ENCODE data around the gene RASGEF1C.

RASGEF1C gene

DNA sequence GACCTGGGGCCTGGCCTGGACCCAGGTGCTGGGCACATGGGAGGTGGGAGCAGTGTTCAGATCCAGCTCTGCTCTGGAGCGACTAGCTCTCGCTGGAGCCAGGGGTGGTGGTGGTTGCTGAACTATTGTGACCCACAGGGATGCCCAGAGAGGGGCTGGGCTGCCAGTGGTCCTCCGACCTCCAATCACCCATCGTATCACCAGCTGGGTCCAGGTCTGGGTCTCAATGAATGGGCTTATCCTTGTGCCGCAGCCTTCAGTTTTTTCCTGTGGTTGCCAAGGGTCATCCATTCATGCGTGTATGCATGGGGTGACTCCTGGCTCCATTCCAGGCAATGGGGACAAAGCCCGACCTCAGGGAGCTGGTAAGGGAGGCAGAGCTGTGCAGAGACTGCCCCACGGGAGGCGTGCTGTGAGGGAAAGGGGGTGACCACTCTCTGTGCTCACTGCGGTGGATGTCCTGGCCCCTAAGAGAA lies 68.9 kb downstream of the RASGEF1C start:
- no peak overlapping the region for H3K27ac ChIP-seq (ENCODE audit: low read depth, low read length)
- H3K36me3 ChIP-seq (ENCODE audit: insufficient read depth, low read length) = no peaks in the 10 kb centered on the region
- H3K4me3 ChIP-seq (ENCODE audit: low read depth, low read length) = no peak overlapping the region
- H2AFZ ChIP-seq (ENCODE audit: low read length, unreplicated experiment) = no peak overlapping the region
- H3K79me2 ChIP-seq (ENCODE audit: control insufficient read depth, insufficient read depth, low read length, unreplicated experiment) = no peaks in the 10 kb centered on the region
- H3K4me1 ChIP-seq (ENCODE audit: control insufficient read depth, insufficient read depth, low read length, unreplicated experiment) = peaks cover 6% of the 10 kb centered on the region
- peaks cover 46% of the 10 kb centered on the region for H3K27me3 ChIP-seq (ENCODE audit: insufficient read depth, low read length)

DNA sequence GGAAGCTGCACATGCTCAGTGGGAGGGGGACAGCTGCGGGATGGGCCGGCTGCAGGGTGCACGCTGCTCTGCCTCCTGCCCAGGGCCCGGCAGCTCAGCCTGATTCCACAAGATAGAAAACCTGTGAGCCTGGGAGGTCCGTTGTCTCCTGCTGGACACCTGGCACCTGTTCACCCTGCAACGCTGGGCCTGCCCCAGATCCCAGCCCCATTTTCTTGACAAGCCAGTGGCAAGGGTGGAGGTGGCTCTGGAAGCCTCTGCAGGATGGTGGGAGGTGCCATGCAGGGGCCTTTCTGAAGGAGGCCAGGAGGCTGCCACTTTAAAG lies 69.3 kb downstream of the RASGEF1C start:
- Histone ChIP-seq H3K27me3 (ENCODE audit: insufficient read depth, low read length) (peaks cover 44% of the 10 kb centered on the region), H2AFZ (ENCODE audit: low read length, unreplicated experiment) (no peak overlapping the region), H3K27ac (ENCODE audit: low read depth, low read length) (no peak overlapping the region), H3K4me3 (ENCODE audit: low read depth, low read length) (no peak overlapping the region), H3K4me1 (ENCODE audit: control insufficient read depth, insufficient read depth, low read length, unreplicated experiment) (peaks cover 9% of the 10 kb centered on the region), H3K79me2 (ENCODE audit: control insufficient read depth, insufficient read depth, low read length, unreplicated experiment) (no peaks in the 10 kb centered on the region), H3K36me3 (ENCODE audit: insufficient read depth, low read length) (no peaks in the 10 kb centered on the region)

DNA sequence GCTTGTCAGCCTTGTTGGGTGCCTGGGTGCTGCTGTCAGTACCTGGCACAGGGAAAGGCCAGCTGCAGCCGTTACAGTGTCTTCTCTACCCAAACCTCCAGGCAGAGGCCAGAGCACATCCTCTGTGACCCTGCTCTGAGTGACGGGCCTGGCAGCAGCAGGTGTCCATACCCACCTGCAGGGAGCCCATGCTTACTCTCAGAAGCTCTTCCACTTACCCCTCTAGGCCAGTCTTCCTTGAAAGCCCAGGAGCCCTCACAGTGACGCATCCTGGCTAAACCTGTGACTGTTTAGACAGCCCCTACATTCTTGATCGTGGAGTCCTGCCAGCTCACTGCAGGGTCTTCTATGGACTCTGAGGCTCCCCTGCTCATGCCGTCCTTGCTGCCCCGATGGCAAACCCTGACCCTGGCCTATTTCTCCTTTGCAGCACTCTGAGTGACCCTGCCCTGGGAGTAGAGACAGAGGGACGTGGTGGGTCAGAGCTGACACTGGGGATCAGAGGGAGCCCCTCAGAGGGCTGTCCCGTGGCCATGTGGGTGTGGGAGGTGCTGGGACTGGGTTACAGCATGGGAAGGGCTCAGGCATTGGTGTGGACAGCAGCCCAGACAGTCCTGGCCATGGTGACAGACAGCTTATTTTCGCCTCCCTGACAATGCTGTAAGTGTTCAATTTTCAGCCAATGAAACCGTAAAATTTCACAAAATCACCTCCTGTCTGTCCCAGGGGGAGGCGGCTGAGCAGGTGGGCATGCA lies 69.9 kb downstream of the RASGEF1C start:
- Histone ChIP-seq H3K36me3 (ENCODE audit: insufficient read depth, low read length) (no peaks in the 10 kb centered on the region), H3K27ac (ENCODE audit: low read depth, low read length) (no peak overlapping the region), H2AFZ (ENCODE audit: low read length, unreplicated experiment) (no peak overlapping the region)

DNA sequence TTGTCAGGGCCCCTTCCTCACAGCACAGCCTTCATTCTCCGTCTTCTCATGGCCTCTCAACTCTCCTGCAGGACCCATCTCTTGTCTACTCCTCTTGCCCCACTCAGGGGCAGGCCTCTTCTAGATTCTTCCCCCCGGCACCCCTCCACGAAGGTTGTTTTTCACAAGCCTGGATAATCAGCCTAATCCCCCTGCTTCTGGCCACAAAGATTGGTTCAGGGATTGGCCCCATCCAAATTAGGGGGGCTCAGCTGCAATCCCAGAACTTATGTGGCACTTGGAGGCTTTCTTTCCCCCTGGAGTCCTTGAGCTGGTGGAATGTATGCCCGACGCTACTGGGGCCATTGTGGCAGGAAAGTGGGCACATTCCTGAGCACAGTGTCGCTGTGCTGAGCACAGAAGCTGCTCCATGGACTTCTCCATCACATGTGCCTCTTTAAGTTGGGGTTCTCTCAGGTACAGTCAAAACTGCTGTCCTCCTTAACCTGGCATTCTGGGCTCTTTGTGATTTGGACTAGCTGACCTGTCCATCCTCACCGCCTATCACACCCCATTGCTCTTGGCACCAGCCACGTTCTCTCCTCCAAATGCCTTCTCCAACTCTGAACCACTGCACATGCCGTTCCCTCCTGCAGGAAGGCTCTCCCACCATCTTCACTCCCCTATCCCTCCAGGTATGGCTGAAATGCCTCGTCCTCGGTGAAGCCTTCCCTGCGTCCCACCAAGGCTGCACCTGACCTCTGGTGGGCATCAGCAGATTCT lies 70.6 kb downstream of the RASGEF1C start:
- H3K36me3 ChIP-seq (ENCODE audit: insufficient read depth, low read length) = no peaks in the 10 kb centered on the region
- H3K4me1 ChIP-seq (ENCODE audit: control insufficient read depth, insufficient read depth, low read length, unreplicated experiment) = peaks cover 9% of the 10 kb centered on the region
- H3K27me3 ChIP-seq (ENCODE audit: insufficient read depth, low read length) = peaks cover 43% of the 10 kb centered on the region
- no peak overlapping the region for H3K27ac ChIP-seq (ENCODE audit: low read depth, low read length)
- H2AFZ ChIP-seq (ENCODE audit: low read length, unreplicated experiment) = no peak overlapping the region
- no peaks in the 10 kb centered on the region for H3K79me2 ChIP-seq (ENCODE audit: control insufficient read depth, insufficient read depth, low read length, unreplicated experiment)
- no peak overlapping the region for H3K4me3 ChIP-seq (ENCODE audit: low read depth, low read length)

More for the DNA sequence above, 69.9 kb downstream of the RASGEF1C start:
- Histone ChIP-seq H3K4me1 (ENCODE audit: control insufficient read depth, insufficient read depth, low read length, unreplicated experiment) (peaks cover 9% of the 10 kb centered on the region), H3K4me3 (ENCODE audit: low read depth, low read length) (no peak overlapping the region), H3K27me3 (ENCODE audit: insufficient read depth, low read length) (peaks cover 43% of the 10 kb centered on the region), H3K79me2 (ENCODE audit: control insufficient read depth, insufficient read depth, low read length, unreplicated experiment) (no peaks in the 10 kb centered on the region)

DNA sequence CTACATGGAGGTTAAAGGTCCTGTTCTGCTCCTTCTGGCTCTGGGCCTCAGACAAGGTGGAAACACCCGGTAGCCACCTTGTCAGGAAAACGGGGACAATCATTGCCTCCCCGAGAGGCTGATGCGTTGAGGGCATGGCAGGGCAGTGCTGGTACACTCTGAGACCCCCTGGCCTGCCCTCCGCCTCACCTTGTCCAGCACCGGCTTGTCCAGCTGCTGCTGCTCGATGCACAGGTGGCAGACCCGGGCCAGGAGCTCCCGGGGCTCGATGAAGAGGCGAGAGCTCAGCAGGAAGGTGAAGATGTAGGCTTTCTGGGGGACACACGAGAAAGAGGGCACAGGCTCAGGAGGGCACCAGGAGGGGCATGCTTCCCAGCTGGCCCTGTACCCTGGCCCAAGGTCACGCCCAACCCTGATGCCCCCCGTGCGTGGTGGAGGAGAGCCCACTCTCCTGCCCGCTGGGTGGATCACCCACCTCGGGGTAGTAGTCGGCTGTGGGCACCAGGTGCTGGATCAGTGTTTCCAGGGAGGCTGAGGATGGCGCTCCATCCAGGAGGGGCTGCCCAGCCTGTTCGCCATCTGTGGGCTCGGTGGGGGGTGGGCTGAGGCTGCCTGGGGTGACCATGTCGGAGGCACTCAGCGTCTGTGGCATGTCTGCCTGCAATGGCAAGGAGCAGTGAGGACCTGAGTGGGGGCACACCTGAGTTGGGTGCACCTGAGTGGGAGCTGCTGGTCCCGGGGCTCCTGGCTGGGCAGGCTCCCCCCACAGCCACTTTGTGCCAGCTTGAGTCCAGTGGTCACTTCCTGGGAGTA lies 71.4 kb downstream of the RASGEF1C start:
- H3K27ac ChIP-seq (ENCODE audit: low read depth, low read length) = no peak overlapping the region
- no peaks in the 10 kb centered on the region for H3K36me3 ChIP-seq (ENCODE audit: insufficient read depth, low read length)
- peaks cover 40% of the 10 kb centered on the region for H3K27me3 ChIP-seq (ENCODE audit: insufficient read depth, low read length)
- no peak overlapping the region for H3K4me3 ChIP-seq (ENCODE audit: low read depth, low read length)
- H2AFZ ChIP-seq (ENCODE audit: low read length, unreplicated experiment) = no peak overlapping the region
- H3K79me2 ChIP-seq (ENCODE audit: control insufficient read depth, insufficient read depth, low read length, unreplicated experiment) = no peaks in the 10 kb centered on the region
- peaks cover 9% of the 10 kb centered on the region for H3K4me1 ChIP-seq (ENCODE audit: control insufficient read depth, insufficient read depth, low read length, unreplicated experiment)

DNA sequence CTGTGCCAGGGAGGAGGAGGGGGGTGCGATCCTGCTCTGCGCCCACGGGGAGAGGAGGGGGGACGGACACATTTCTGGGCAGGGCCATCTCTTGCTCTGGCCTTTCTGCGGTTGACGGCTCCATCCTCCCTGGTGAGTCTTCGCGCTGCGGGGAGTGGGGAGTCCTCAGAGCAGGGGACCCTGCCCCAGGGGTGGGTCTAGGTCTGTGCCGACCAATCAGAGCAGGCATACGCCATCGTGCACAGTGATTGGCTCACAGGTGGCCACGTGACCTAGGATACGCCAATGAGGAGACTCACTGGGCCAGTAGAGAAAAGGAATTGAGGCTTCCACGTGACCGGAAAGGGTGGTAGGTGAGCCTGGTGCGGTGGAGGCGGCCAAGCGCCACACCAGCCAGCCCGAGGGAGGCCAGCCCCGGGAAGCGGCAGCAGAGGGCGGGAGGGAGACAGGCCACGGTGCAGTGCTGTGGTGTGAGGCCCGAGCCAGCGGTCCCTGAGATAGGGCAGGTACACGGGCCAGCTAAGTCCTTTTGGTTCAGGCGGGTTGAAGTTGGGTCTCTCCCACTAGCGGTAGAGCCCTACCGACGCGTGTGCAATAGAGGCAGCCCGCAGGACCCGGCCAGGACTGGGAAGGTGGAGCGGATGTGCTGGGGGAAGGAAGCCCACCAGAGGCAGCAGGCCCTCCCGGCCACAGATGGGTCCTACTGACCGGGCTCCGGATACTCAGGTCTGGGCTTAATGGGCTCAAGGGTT lies 72.2 kb downstream of the RASGEF1C start:
- H3K27ac ChIP-seq (ENCODE audit: low read depth, low read length) = no peak overlapping the region
- no peak overlapping the region for H3K4me3 ChIP-seq (ENCODE audit: low read depth, low read length)
- H3K36me3 ChIP-seq (ENCODE audit: insufficient read depth, low read length) = no peaks in the 10 kb centered on the region
- H2AFZ ChIP-seq (ENCODE audit: low read length, unreplicated experiment) = no peak overlapping the region
- H3K4me1 ChIP-seq (ENCODE audit: control insufficient read depth, insufficient read depth, low read length, unreplicated experiment) = peaks cover 9% of the 10 kb centered on the region
- H3K79me2 ChIP-seq (ENCODE audit: control insufficient read depth, insufficient read depth, low read length, unreplicated experiment) = no peaks in the 10 kb centered on the region
- peaks cover 33% of the 10 kb centered on the region; the same call in 1 of the 2 replicates for H3K27me3 ChIP-seq (ENCODE audit: insufficient read depth, low read length)

DNA sequence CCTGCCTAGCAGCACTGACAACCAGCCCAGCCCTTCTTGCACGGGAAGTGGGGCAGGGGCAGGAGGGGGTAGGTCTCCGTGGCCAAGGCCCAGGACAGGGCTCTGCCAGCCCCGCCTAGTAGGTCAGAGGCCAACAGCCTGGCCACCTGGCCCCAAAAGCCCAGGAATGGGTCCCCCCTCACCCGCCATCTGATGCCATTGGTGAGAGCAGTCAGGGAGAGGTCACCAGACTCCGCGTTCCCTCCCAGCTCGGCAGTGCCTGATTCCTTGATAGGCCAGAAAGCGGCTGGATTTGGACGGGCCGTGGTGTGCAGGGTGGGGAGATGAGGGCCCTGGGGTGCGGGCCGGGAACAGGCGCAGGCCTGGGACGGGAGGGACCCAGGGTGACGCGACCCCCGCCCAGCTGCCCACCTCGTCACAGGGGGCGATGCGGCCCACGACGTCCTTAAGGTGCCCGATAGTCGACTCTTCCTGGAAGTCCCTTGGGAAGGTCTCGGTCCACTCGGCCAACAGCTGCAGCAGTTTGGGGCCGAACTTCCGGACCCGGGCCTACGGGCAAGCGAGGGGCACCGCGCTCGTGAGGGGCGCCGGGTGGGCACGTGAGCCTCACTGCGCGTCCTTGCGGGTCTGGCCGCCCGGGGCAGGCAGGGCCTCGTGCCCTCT lies 72.9 kb downstream of the RASGEF1C start:
- Histone ChIP-seq H3K4me3 (ENCODE audit: low read depth, low read length) (no peak overlapping the region), H3K27ac (ENCODE audit: low read depth, low read length) (no peak overlapping the region), H3K27me3 (ENCODE audit: insufficient read depth, low read length) (peaks cover 27% of the 10 kb centered on the region; the same call in 1 of the 2 replicates), H3K36me3 (ENCODE audit: insufficient read depth, low read length) (no peaks in the 10 kb centered on the region), H3K79me2 (ENCODE audit: control insufficient read depth, insufficient read depth, low read length, unreplicated experiment) (no peaks in the 10 kb centered on the region), H2AFZ (ENCODE audit: low read length, unreplicated experiment) (no peak overlapping the region), H3K4me1 (ENCODE audit: control insufficient read depth, insufficient read depth, low read length, unreplicated experiment) (peaks cover 9% of the 10 kb centered on the region)

DNA sequence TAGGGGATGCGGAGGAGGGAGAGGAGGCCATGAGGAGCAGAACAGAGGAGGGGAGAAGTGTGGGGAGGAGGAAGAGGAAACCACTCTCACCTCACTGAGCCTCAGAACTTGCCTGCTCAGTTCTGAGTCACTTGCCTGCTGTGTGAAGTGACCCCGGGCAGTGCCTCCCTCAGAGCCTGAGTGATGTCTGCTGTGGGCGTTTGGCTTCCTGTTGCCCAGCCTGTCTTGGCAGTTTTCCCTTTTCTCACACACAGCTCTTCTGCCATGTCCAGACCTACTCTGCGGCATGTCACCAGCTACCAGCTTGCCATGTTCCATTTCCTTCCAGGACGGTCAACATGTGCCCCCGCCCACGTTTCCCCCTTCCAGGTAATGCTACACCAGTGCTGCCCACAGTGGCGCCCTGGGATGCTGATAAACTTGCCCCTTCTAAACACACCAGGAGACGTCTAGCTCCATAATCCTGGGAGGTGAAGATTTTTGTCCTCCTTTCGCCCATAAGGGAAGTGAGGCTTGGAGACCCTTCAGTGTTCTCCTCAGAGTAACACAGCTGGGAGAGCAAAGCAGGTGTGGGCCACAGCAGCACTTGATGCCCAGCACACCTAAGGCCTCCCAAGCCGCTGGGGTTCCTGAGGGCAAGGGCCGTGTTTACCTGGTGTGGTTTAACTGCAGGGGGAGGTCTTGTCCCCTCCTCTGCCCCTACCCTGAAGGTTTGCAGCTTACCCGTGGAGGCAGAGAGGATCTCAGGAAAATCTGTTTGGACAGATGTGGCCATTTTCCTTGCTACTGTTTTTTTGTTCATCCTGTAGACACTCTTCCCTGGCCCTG lies 73.7 kb downstream of the RASGEF1C start:
- Histone ChIP-seq H3K27ac (ENCODE audit: low read depth, low read length) (no peak overlapping the region), H3K79me2 (ENCODE audit: control insufficient read depth, insufficient read depth, low read length, unreplicated experiment) (no peaks in the 10 kb centered on the region), H3K4me1 (ENCODE audit: control insufficient read depth, insufficient read depth, low read length, unreplicated experiment) (peaks cover 9% of the 10 kb centered on the region), H2AFZ (ENCODE audit: low read length, unreplicated experiment) (no peak overlapping the region), H3K4me3 (ENCODE audit: low read depth, low read length) (no peak overlapping the region), H3K36me3 (ENCODE audit: insufficient read depth, low read length) (no peaks in the 10 kb centered on the region), H3K27me3 (ENCODE audit: insufficient read depth, low read length) (peaks cover 20% of the 10 kb centered on the region; the same call in 1 of the 2 replicates)

DNA sequence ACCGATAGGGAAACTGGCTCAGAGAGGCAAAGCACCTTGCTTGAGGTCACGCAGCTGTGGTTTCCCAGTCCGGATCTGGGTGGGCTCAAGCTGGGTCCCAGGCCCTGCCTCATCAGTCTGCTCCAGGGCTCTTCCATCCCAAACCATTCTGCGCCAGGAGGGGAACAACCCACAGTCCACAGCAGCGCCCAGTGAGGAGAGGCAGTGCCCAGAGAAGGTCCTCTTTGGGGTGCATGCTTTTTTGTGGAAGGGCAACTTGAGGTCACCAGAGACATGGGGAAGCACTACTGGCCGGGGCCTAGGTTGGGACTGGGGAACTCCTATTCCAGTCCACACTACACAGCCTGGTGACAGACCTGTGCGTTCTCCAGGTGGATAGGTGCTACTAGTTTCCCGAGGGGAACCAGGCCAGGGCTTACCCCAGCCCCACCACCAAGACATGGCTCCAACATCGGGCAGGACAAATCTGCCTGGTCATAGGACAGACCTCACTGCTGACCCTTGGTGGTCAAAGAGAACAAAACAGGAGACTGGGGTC lies 75.0 kb downstream of the RASGEF1C start:
- H3K36me3 ChIP-seq (ENCODE audit: insufficient read depth, low read length) = no peaks in the 10 kb centered on the region
- peaks cover 8% of the 10 kb centered on the region; the same call in 1 of the 2 replicates for H3K27me3 ChIP-seq (ENCODE audit: insufficient read depth, low read length)
- H2AFZ ChIP-seq (ENCODE audit: low read length, unreplicated experiment) = no peak overlapping the region
- H3K79me2 ChIP-seq (ENCODE audit: control insufficient read depth, insufficient read depth, low read length, unreplicated experiment) = no peaks in the 10 kb centered on the region
- no peak overlapping the region for H3K4me3 ChIP-seq (ENCODE audit: low read depth, low read length)
- H3K27ac ChIP-seq (ENCODE audit: low read depth, low read length) = no peak overlapping the region
- peaks cover 9% of the 10 kb centered on the region for H3K4me1 ChIP-seq (ENCODE audit: control insufficient read depth, insufficient read depth, low read length, unreplicated experiment)
